HepG2 (cell line): Measurements from ENCODE around the gene ASTN1. TPM values are rescaled to one million over a fixed set of nuclear protein-coding genes. Genes with fewer than 3 reads are reported as not detected.

Experiments used
- ATAC-seq: fragments of 200-7000 bp; cut with Tn5 transposase; 3 replicates; pipeline ENCODE4 v1.9.1; 2020; ENCODE audit warnings: mild to moderate bottlenecking, moderate library complexity
- BruUV-seq: library from RNA; stranded (reverse); fragments of 400-500 nt; replicated peaks from 2 replicates; lab custom pipeline; 2021; lab: Mats Ljungman, UMichigan
- CTCF ChIA-PET: fragments of 300-600 bp; formaldehyde crosslinking; extraction: SDS; loops from one replicate; lab custom pipeline; 2021; ENCODE audit warnings: low total read pairs, inconsistent platforms, low intra/inter-chr PET ratio; lab: Yijun Ruan, JAX
- POLR2A ChIA-PET: fragments of 350-600 bp; sonication (Branson Sonifier 250); formaldehyde crosslinking; loops from one replicate; lab custom pipeline; 2020; ENCODE audit warnings: antibody characterized with exemption, inconsistent platforms; lab: Yijun Ruan, JAX
- DNase-seq: peaks from one replicate; pipeline ENCODE4 v3.0.0-alpha.2; 2015; ENCODE audit warnings: low spot score
- FAIRE-seq: peaks from 3 replicates; lab custom pipeline; 2011; peaks lifted over from hg19 to GRCh38; lab: Jason Lieb, UNC
- H2AFZ ChIP-seq: one replicate; pipeline ENCODE4 v1.6.1; 2011; ENCODE audit warnings: low read length, inconsistent platforms
- H3K27ac ChIP-seq: fragments of 300-600 bp; 3 replicates; pipeline ENCODE4 v1.8.0; 2011; ENCODE audit warnings: mixed run types, mild to moderate bottlenecking, mixed read lengths, low read length, inconsistent platforms; ENCODE audit not compliant: insufficient read depth; ENCODE audit errors: extremely low read length
- H3K27me3 ChIP-seq, 2 experiments: fragments of 200-600 bp in 1 of 2; 2 replicates in 1 of 2; 3 replicates in 1 of 2; pipeline versions ENCODE4 v1.6.0 to v1.8.0; 2011; ENCODE audit warnings: low read length in 2 of 2, mild to moderate bottlenecking in 2 of 2, moderate library complexity in 2 of 2, inconsistent platforms in 1 of 2; ENCODE audit not compliant: insufficient read depth in 2 of 2, control insufficient read depth in 1 of 2
- H3K36me3 ChIP-seq, 2 experiments: fragments of 200-600 bp in 1 of 2; replicated peaks in 1 of 2; 2 replicates in 1 of 2; 3 replicates in 1 of 2; pipeline versions ENCODE4 v1.5.1 to v1.8.0; 2011; ENCODE audit warnings: low read length in 2 of 2, inconsistent platforms in 1 of 2; ENCODE audit not compliant: insufficient read depth in 2 of 2, control insufficient read depth in 1 of 2
- H3K4me1 ChIP-seq: 2 replicates; pipeline ENCODE4 v1.5.1; 2012; ENCODE audit warnings: low read length, inconsistent platforms; ENCODE audit not compliant: insufficient read depth
- H3K4me2 ChIP-seq: 2 replicates; pipeline ENCODE4 v1.6.0; 2011; ENCODE audit warnings: low read depth, low read length, inconsistent platforms
- H3K4me3 ChIP-seq, 3 experiments: fragments of 200-600 bp in 1 of 3; sonication (generic), shearing (Covaris generic) in 1 of 3; replicated peaks in 1 of 3; 2 replicates each; pipeline ENCODE4 v1.5.1; 2011 to 2016; ENCODE audit warnings: low read length in 3 of 3, inconsistent platforms in 2 of 3, low read depth in 2 of 3, mild to moderate bottlenecking in 2 of 3, control low read depth in 1 of 3, mixed read lengths in 1 of 3; ENCODE audit not compliant: insufficient read depth in 1 of 3
- H3K79me2 ChIP-seq: one replicate; pipeline ENCODE4 v1.6.1; 2011; ENCODE audit warnings: low read length, inconsistent platforms; ENCODE audit not compliant: insufficient read depth
- H3K9ac ChIP-seq: 2 replicates; pipeline ENCODE4 v1.6.0; 2011; ENCODE audit warnings: mild to moderate bottlenecking, low read depth, low read length, inconsistent platforms; ENCODE audit not compliant: insufficient read depth
- H3K9me3 ChIP-seq: 2 replicates; pipeline ENCODE4 v1.5.1; 2012; ENCODE audit warnings: mild to moderate bottlenecking, low read length
- H4K20me1 ChIP-seq: 2 replicates; pipeline ENCODE4 v1.6.0; 2011; ENCODE audit warnings: inconsistent platforms, mild to moderate bottlenecking, low read length, moderate library complexity; ENCODE audit not compliant: insufficient read depth
- SNAI1 ChIP-seq: sonication (generic); formaldehyde crosslinking; IDR thresholded peaks from 2 replicates; pipeline ENCODE4 v1.5.0; 2020; ENCODE audit warnings: mild to moderate bottlenecking, missing genetic modification reagents, borderline replicate concordance
- ZFP36L2 ChIP-seq: sonication (generic); formaldehyde crosslinking; IDR thresholded peaks from 2 replicates; pipeline ENCODE4 v1.4.0; 2020; ENCODE audit warnings: missing genetic modification reagents
- ZNF484 ChIP-seq: sonication (generic); formaldehyde crosslinking; IDR thresholded peaks from 2 replicates; pipeline ENCODE4 v1.5.1; 2020; ENCODE audit warnings: mild to moderate bottlenecking, low read depth, missing genetic modification reagents, borderline replicate concordance
- WGBS: methylation state at CpG from one replicate; pipeline ENCODE4 v1.1.6; 2017; ENCODE audit warnings: low lambda C conversion rate; 5-methylcytosine and 5-hydroxymethylcytosine counted together
- in situ Hi-C: cut with HindIII; loops from 2 replicates; pipeline ENCODE4 v1.10.0; 2017; ENCODE audit warnings: low pct_unique_long_range_greater_than_20kb; ENCODE audit not compliant: extremely low pct_ligation_motif_present
- intact Hi-C: fragments of 100-400 bp; cut with micrococcal nuclease; formaldehyde crosslinking; loops from one replicate; pipeline ENCODE4 v1.10.0; 2022; ENCODE audit not compliant: unreplicated experiment
- polyA plus RNA-seq, 8 experiments: library from polyadenylated mRNA; depleted of rRNA in 3 of 8; stranded (reverse) in 7 of 8; unstranded in 1 of 8; fragments of >200 nt; fragmentation: Illumina TruSeq in 4 of 8; extraction: Trizol in 4 of 8; gene quantifications; 2 replicates each; pipeline versions ENCODE4 v1.2.1 to v1.2.3, GENCODE V29; 2011 to 2016; ENCODE audit warnings: low read depth in 4 of 8, missing spikeins in 1 of 8, mixed read lengths in 1 of 8; ENCODE audit not compliant: insufficient read depth in 1 of 8
- total RNA-seq, 5 experiments: library from RNA; depleted of rRNA; stranded (reverse); fragments of >200 nt; fragmentation: Illumina TruSeq; extraction: Trizol; gene quantifications; 2 replicates each; pipeline ENCODE4 v1.2.3, GENCODE V29; 2016; ENCODE audit warnings: low read depth in 1 of 5
- TF ChIP-seq, protein P1 (sequence below): sonication (generic); formaldehyde crosslinking; conservative IDR thresholded peaks from 2 replicates; pipeline ENCODE4 v1.8.0; 2022; ENCODE audit warnings: low read depth, missing genetic modification reagents
- TF ChIP-seq, protein P2 (sequence below): sonication (generic); formaldehyde crosslinking; IDR thresholded peaks from 2 replicates; pipeline ENCODE4 v1.5.0; 2020; ENCODE audit warnings: mild to moderate bottlenecking, missing genetic modification reagents

ASTN1 gene
- total and polyA plus RNA-seq, 2 of the 13 experiments (the other 11 are each of a cell fraction or from before 2014, with no cell fraction given) = not detected

DNA sequence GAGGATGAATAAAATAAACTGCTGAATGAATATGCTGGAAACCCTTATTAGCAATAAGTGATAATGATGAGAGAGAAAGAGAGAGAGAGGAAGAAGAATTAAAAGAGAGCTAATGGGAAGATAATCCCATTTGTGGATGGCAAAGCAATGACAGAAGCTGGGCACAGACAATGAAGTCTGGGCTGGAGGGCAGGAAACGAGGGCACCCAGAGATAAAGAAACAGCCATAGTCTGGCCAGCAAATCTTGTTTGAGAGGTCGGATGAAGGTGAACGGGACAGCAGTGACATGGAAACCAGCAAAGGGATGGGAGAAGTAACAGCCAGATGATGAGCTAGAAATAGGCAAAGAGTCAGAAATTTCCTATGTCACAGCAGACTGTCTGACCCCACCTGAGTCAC lies 155.9 kb downstream of the ASTN1 start:
- no peak for FAIRE-seq
- POLR2A ChIA-PET = no interaction called here

More for the DNA sequence above, 155.9 kb downstream of the ASTN1 start:
- TF ChIP-seq, protein P1, sequence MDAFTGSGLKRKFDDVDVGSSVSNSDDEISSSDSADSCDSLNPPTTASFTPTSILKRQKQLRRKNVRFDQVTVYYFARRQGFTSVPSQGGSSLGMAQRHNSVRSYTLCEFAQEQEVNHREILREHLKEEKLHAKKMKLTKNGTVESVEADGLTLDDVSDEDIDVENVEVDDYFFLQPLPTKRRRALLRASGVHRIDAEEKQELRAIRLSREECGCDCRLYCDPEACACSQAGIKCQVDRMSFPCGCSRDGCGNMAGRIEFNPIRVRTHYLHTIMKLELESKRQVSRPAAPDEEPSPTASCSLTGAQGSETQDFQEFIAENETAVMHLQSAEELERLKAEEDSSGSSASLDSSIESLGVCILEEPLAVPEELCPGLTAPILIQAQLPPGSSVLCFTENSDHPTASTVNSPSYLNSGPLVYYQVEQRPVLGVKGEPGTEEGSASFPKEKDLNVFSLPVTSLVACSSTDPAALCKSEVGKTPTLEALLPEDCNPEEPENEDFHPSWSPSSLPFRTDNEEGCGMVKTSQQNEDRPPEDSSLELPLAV (CRISPR knock-in tag) = no peak
- no peak for TF ChIP-seq SNAI1
- TF ChIP-seq ZFP36L2 (CRISPR knock-in tag) = no peak
- no peak for TF ChIP-seq ZNF484 (CRISPR knock-in tag)
- TF ChIP-seq, protein P2, sequence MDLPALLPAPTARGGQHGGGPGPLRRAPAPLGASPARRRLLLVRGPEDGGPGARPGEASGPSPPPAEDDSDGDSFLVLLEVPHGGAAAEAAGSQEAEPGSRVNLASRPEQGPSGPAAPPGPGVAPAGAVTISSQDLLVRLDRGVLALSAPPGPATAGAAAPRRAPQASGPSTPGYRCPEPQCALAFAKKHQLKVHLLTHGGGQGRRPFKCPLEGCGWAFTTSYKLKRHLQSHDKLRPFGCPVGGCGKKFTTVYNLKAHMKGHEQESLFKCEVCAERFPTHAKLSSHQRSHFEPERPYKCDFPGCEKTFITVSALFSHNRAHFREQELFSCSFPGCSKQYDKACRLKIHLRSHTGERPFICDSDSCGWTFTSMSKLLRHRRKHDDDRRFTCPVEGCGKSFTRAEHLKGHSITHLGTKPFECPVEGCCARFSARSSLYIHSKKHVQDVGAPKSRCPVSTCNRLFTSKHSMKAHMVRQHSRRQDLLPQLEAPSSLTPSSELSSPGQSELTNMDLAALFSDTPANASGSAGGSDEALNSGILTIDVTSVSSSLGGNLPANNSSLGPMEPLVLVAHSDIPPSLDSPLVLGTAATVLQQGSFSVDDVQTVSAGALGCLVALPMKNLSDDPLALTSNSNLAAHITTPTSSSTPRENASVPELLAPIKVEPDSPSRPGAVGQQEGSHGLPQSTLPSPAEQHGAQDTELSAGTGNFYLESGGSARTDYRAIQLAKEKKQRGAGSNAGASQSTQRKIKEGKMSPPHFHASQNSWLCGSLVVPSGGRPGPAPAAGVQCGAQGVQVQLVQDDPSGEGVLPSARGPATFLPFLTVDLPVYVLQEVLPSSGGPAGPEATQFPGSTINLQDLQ (CRISPR knock-in tag) = no peak
- Histone ChIP-seq H3K9ac (no peak overlapping the region), H3K36me3 (no peaks in the 10 kb centered on the region), H3K27ac (no peak overlapping the region), H3K4me2 (no peak overlapping the region), H4K20me1 (no peaks in the 10 kb centered on the region), H3K4me3 (no peak overlapping the region), H3K79me2 (no peaks in the 10 kb centered on the region), H3K4me1 (no peaks in the 10 kb centered on the region), H3K9me3 (no peaks in the 10 kb centered on the region), H2AFZ (no peak overlapping the region), H3K27me3 (no peaks in the 10 kb centered on the region)
- intact Hi-C loops = no loop called here
- ATAC-seq (no peak), DNase-seq (no peak)
- 3% methylated on average over 3 of the region's 3 CpGs for WGBS
- no TSS peak for BruUV-seq
- in situ Hi-C loops = no loop called here
- CTCF ChIA-PET = no interaction called here
